Liver (tissue), 9 donors: ENCODE measurements around the gene ATF6B. TPM values are rescaled to one million over a fixed set of nuclear protein-coding genes. Genes with fewer than 3 reads are reported as not detected.

Source experiments
- DNase-seq: peaks from one replicate; pipeline ENCODE4 v3.0.0-alpha.2; 2017; ENCODE audit warnings: low spot score
- H3K27ac ChIP-seq, 2 donors: one replicate each; pipeline ENCODE4 v1.7.0; 2013; ENCODE audit warnings: inconsistent platforms in 2 of 2, low read length in 2 of 2, control low read depth in 1 of 2, low read depth in 1 of 2, mild to moderate bottlenecking in 1 of 2
- H3K27me3 ChIP-seq, 4 donors: one replicate each; pipeline versions ENCODE4 v1.6.1 to v1.7.0; 2013; ENCODE audit warnings: low read length in 3 of 4, inconsistent platforms in 1 of 4, mild to moderate bottlenecking in 1 of 4, moderate library complexity in 1 of 4; ENCODE audit not compliant: control insufficient read depth in 4 of 4, insufficient read depth in 4 of 4
- H3K36me3 ChIP-seq, 4 donors: one replicate each; pipeline versions ENCODE4 v1.6.1 to v1.7.0; 2013; ENCODE audit warnings: low read length in 3 of 4, mild to moderate bottlenecking in 3 of 4, low read depth in 1 of 4, moderate library complexity in 1 of 4; ENCODE audit not compliant: control insufficient read depth in 4 of 4, insufficient read depth in 3 of 4
- H3K4me1 ChIP-seq, 4 donors: one replicate each; pipeline versions ENCODE4 v1.6.1 to v1.7.0; 2013; ENCODE audit warnings: low read length in 3 of 4, mild to moderate bottlenecking in 3 of 4, moderate library complexity in 1 of 4; ENCODE audit not compliant: control insufficient read depth in 4 of 4, insufficient read depth in 4 of 4
- H3K4me3 ChIP-seq, 3 donors: one replicate each; pipeline versions ENCODE4 v1.6.1 to v1.7.0; 2013; ENCODE audit warnings: low read length in 3 of 3, control low read depth in 1 of 3, low read depth in 1 of 3, mild to moderate bottlenecking in 1 of 3
- H3K9ac ChIP-seq, 2 donors: one replicate each; pipeline ENCODE4 v1.7.0; 2013; ENCODE audit warnings: low read length in 2 of 2, mild to moderate bottlenecking in 2 of 2, moderate library complexity in 2 of 2, control low read depth in 1 of 2, low read depth in 1 of 2
- H3K9me3 ChIP-seq, 4 donors: one replicate each; pipeline versions ENCODE4 v1.6.1 to v1.7.0; 2013; ENCODE audit warnings: low read length in 3 of 4; ENCODE audit not compliant: control insufficient read depth in 4 of 4
- CTCF ChIP-seq: fragments of 150-350 bp; IDR thresholded peaks from 2 replicates; pipeline ENCODE4 v1.5.1; 2017; ENCODE audit warnings: improper control_type of control experiment, low read depth, low read length; ENCODE audit not compliant: missing input control
- EGR1 ChIP-seq, 2 donors: IDR thresholded peaks; 2 replicates each; pipeline ENCODE4 v1.6.1; 2016 to 2018; ENCODE audit warnings: antibody characterized with exemption in 2 of 2, low read depth in 2 of 2
- FOXA2 ChIP-seq: IDR thresholded peaks from 2 replicates; pipeline ENCODE4 v1.6.1; 2016; ENCODE audit warnings: antibody characterized with exemption
- GABPA ChIP-seq, 2 donors: IDR thresholded peaks in 1 of 2; conservative IDR thresholded peaks in 1 of 2; 2 replicates each; pipeline ENCODE4 v1.6.1; 2016; ENCODE audit warnings: antibody characterized with exemption in 2 of 2, mild to moderate bottlenecking in 1 of 2, moderate library complexity in 1 of 2
- HNF4A ChIP-seq, 2 donors: conservative IDR thresholded peaks; 2 replicates each; pipeline ENCODE4 v1.6.1; 2016; ENCODE audit warnings: antibody characterized with exemption in 2 of 2, mild to moderate bottlenecking in 2 of 2
- HNF4G ChIP-seq: IDR thresholded peaks from 2 replicates; pipeline ENCODE4 v1.6.1; 2016; ENCODE audit warnings: antibody characterized with exemption
- JUND ChIP-seq, 2 donors: IDR thresholded peaks; 2 replicates each; pipeline ENCODE4 v1.6.1; 2016; ENCODE audit warnings: antibody characterized with exemption in 2 of 2
- MAX ChIP-seq: IDR thresholded peaks from 2 replicates; pipeline ENCODE4 v1.6.1; 2016; ENCODE audit warnings: antibody characterized with exemption
- NR2F2 ChIP-seq: IDR thresholded peaks from 2 replicates; pipeline ENCODE4 v1.6.1; 2016; ENCODE audit warnings: antibody characterized with exemption
- RAD21 ChIP-seq, 2 donors: IDR thresholded peaks; 2 replicates each; pipeline ENCODE4 v1.6.1; 2016; ENCODE audit warnings: antibody characterized with exemption in 2 of 2, mild to moderate bottlenecking in 2 of 2
- SP1 ChIP-seq: IDR thresholded peaks from 2 replicates; pipeline ENCODE4 v1.6.1; 2018; ENCODE audit warnings: antibody characterized with exemption, mild to moderate bottlenecking
- TAF1 ChIP-seq: conservative IDR thresholded peaks from 2 replicates; pipeline ENCODE4 v1.6.1; 2016; ENCODE audit warnings: antibody characterized with exemption, mild to moderate bottlenecking
- YY1 ChIP-seq: IDR thresholded peaks from 2 replicates; pipeline ENCODE4 v1.6.1; 2016; ENCODE audit warnings: antibody characterized with exemption, mild to moderate bottlenecking
- ZBTB33 ChIP-seq: IDR thresholded peaks from 2 replicates; pipeline ENCODE4 v1.6.1; 2016; ENCODE audit warnings: antibody characterized with exemption
- WGBS: extraction: QIAGEN DNeasy Blood & Tissue Kit; methylation state at CpG from one replicate; pipeline ENCODE4 v1.1.7; 2013; 5-methylcytosine and 5-hydroxymethylcytosine counted together
- polyA plus RNA-seq, 2 donors: library from polyadenylated mRNA; stranded (reverse) in 1 of 2; unstranded in 1 of 2; fragments of 200-250 nt in 1 of 2; fragments of >200 nt in 1 of 2; fragmentation: Nextera tagmentation in 1 of 2; extraction: Ambion mirVana in 1 of 2; gene quantifications; one replicate each; pipeline versions ENCODE4 v1.2.1 to v1.2.3, GENCODE V29; 2013 to 2015
- total RNA-seq, 2 donors: library from RNA; depleted of rRNA; stranded (reverse); fragments of >200 nt; gene quantifications; one replicate each; pipeline ENCODE4 v1.2.3, GENCODE V29; 2014
- TF ChIP-seq, protein P1 (sequence below): IDR thresholded peaks from 2 replicates; pipeline ENCODE4 v1.6.1; 2016; ENCODE audit warnings: antibody characterized with exemption, mild to moderate bottlenecking
- TF ChIP-seq, protein P2 (sequence below): IDR thresholded peaks from 2 replicates; pipeline ENCODE4 v1.6.1; 2016; ENCODE audit warnings: antibody characterized with exemption
- donor health status: healthy.
- donor health status: healthy.
- donor health status: healthy.
- donor health status: healthy.
- donor health status: healthy.

Gene ATF6B
- total and polyA plus RNA-seq, 4 donors = 13.6 to 24.8 (median 15.5) TPM

- no peak overlapping the region for H3K9ac ChIP-seq
- H3K9me3 ChIP-seq = no peaks in the 10 kb centered on the region
- H3K27ac ChIP-seq = no peak overlapping the region
- TF ChIP-seq HNF4G (no peak), NR2F2 (no peak), HNF4A (conservative IDR thresholded peaks at IDR 0.05) (no peak), FOXA2 (no peak), TAF1 (no peak), EGR1 (IDR thresholded peaks at IDR 0.05; ENCODE audit: low read depth in 2 of 2) (no peak), RAD21 (IDR thresholded peaks at IDR 0.05) (no peak), GABPA (IDR thresholded peaks at IDR 0.05 in 1 of 2, conservative IDR thresholded peaks at IDR 0.05 in 1 of 2) (no peak), MAX (no peak), SP1 (no peak), ZBTB33 (no peak), CTCF (no peak), YY1 (no peak), JUND (IDR thresholded peaks at IDR 0.05) (no peak)
- TF ChIP-seq, protein P1, sequence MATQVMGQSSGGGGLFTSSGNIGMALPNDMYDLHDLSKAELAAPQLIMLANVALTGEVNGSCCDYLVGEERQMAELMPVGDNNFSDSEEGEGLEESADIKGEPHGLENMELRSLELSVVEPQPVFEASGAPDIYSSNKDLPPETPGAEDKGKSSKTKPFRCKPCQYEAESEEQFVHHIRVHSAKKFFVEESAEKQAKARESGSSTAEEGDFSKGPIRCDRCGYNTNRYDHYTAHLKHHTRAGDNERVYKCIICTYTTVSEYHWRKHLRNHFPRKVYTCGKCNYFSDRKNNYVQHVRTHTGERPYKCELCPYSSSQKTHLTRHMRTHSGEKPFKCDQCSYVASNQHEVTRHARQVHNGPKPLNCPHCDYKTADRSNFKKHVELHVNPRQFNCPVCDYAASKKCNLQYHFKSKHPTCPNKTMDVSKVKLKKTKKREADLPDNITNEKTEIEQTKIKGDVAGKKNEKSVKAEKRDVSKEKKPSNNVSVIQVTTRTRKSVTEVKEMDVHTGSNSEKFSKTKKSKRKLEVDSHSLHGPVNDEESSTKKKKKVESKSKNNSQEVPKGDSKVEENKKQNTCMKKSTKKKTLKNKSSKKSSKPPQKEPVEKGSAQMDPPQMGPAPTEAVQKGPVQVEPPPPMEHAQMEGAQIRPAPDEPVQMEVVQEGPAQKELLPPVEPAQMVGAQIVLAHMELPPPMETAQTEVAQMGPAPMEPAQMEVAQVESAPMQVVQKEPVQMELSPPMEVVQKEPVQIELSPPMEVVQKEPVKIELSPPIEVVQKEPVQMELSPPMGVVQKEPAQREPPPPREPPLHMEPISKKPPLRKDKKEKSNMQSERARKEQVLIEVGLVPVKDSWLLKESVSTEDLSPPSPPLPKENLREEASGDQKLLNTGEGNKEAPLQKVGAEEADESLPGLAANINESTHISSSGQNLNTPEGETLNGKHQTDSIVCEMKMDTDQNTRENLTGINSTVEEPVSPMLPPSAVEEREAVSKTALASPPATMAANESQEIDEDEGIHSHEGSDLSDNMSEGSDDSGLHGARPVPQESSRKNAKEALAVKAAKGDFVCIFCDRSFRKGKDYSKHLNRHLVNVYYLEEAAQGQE = no peak
- TF ChIP-seq, protein P2, sequence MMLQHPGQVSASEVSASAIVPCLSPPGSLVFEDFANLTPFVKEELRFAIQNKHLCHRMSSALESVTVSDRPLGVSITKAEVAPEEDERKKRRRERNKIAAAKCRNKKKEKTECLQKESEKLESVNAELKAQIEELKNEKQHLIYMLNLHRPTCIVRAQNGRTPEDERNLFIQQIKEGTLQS = no peak
- H3K4me3 ChIP-seq = no peak overlapping the region
- 94% methylated on average over 11 of the region's 11 CpGs for WGBS
- H3K27me3 ChIP-seq = no peaks in the 10 kb centered on the region
- peaks cover 0 to 16% (median 10%) of the 10 kb centered on the region in 4 donors for H3K4me1 ChIP-seq
- peaks cover 5 to 32% (median 11%) of the 10 kb centered on the region in 4 donors for H3K36me3 ChIP-seq
- DNase-seq = no peak
Observed at GRCh38 chr6:32170294-32170693, 42.2 kb upstream of the ATF6B start.
